Stomach (tissue), 4 donors: Measurements from ENCODE around the gene AP3D1.

Experiments used
- CTCF ChIP-seq, 7 experiments: fragments of 450-650 bp in 4 of 7; fragments of 200-600 bp in 3 of 7; sonication (generic) in 3 of 7; IDR thresholded peaks; one replicate each; pipeline ENCODE4 v1.5.1; 2016 to 2019; ENCODE audit warnings: antibody characterized with exemption in 7 of 7, control low read depth in 2 of 7, mild to moderate bottlenecking in 1 of 7
- EP300 ChIP-seq: sonication (generic); formaldehyde crosslinking; IDR thresholded peaks from one replicate; pipeline ENCODE4 v1.6.1; 2017; ENCODE audit warnings: antibody characterized with exemption

- TF ChIP-seq CTCF (IDR thresholded peaks at IDR 0.05) (no peak), EP300 (no peak)
These were observed 16.7 kb upstream of the AP3D1 start for GRCh38 chr19:2167896-2168618.
